A549 treated with DMSO at 1 μM for 4 hours (cell line): ENCODE data around the gene EMCN. TPM values are rescaled to one million over a fixed set of nuclear protein-coding genes. Genes with fewer than 3 reads are reported as not detected.

Experiments used
- total RNA-seq: library from RNA; stranded (reverse); fragments of 200-300 nt; extraction: Qiagen RNA extraction; gene quantifications from 5 replicates; pipeline ENCODE4 v1.2.3, GENCODE V29; 2022; ENCODE audit warnings: low read depth

Gene EMCN, protein sequence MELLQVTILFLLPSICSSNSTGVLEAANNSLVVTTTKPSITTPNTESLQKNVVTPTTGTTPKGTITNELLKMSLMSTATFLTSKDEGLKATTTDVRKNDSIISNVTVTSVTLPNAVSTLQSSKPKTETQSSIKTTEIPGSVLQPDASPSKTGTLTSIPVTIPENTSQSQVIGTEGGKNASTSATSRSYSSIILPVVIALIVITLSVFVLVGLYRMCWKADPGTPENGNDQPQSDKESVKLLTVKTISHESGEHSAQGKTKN
- total RNA-seq: not detected in 5 replicates

DNA sequence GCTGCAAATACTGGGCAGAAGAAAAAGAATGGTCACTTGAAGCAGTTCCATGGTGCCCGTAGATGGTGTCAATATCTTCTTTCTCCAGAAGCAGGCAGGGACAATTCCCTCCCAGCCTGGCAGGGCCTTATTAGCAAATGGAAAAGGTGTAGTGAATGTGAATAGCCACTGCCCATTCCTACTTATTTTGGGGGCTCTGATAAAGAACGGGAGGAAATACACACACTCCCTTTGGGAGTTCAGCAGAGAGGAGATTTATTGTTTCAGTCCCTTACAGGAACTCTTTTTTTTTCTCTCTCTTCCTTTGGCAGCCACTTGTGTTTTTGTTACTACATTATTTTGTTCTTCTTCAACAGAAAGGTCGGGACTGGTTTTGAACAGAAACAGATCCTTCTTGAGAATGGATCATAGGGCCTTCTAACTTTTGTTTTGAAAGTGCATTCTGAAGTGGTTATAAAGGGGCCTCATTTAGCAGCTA, at the start of gene EMCN:
TSS of gene EMCN (minus strand) at position 159 of the 478 bp plus-strand sequence. CDS start at position 51, 108 bp downstream.

